Measurements from ENCODE around the gene TAL1.

The TAL1 gene

GRCh38 chr1:47188791-47189785, 42.9 kb downstream of the TAL1 start:
- no peak for DNase-seq (ENCODE audit: low read depth in 2 of 2)

- no peak for DNase-seq (ENCODE audit: low read depth in 2 of 2)
Measured at GRCh38 chr1:47187926-47188250, 44.1 kb downstream of the TAL1 start.

- no peak for DNase-seq (ENCODE audit: low read depth in 2 of 2)
Measured at GRCh38 chr1:47187231-47187925, 44.6 kb downstream of the TAL1 start.

GRCh38 chr1:47186267-47187185, 45.5 kb downstream of the TAL1 start:
- no peak for DNase-seq (ENCODE audit: low read depth in 2 of 2)

GRCh38 chr1:47184822-47185677, 47.0 kb downstream of the TAL1 start:
- no peak for DNase-seq (ENCODE audit: low read depth in 2 of 2)

GRCh38 chr1:47184090-47184821, 47.8 kb downstream of the TAL1 start:
- no peak for DNase-seq (ENCODE audit: low read depth in 2 of 2)

- DNase-seq (ENCODE audit: low read depth in 2 of 2) = no peak
Measured at GRCh38 chr1:47183308-47184089, 48.5 kb downstream of the TAL1 start.

GRCh38 chr1:47182676-47183235, 49.3 kb downstream of the TAL1 start:
- no peak for DNase-seq (ENCODE audit: low read depth in 2 of 2)

GRCh38 chr1:47181955-47182675, 49.9 kb downstream of the TAL1 start:
- DNase-seq (ENCODE audit: low read depth in 2 of 2) = no peak

GRCh38 chr1:47181095-47181954, 50.7 kb downstream of the TAL1 start:
- no peak for DNase-seq (ENCODE audit: low read depth in 2 of 2)

- DNase-seq (ENCODE audit: low read depth in 2 of 2) = no peak
Measured at GRCh38 chr1:47180603-47181094, 51.4 kb downstream of the TAL1 start.

GRCh38 chr1:47179988-47180563, 51.9 kb downstream of the TAL1 start:
- no peak for DNase-seq (ENCODE audit: low read depth in 2 of 2)

- peak; percentile 85 to 86 for DNase-seq (ENCODE audit: low read depth in 2 of 2)
Measured at GRCh38 chr1:47179017-47179987, 52.7 kb downstream of the TAL1 start.

GRCh38 chr1:47178654-47179016, 53.4 kb downstream of the TAL1 start:
- DNase-seq (ENCODE audit: low read depth in 2 of 2) = no peak

- no peak for DNase-seq (ENCODE audit: low read depth in 2 of 2)
Measured at GRCh38 chr1:47178020-47178419, 54.0 kb downstream of the TAL1 start.
